ENCODE data around the gene HEXD.
A peak's percentile ranks its signal among the peaks of the same experiment; 100 is the strongest.

HEXD gene

GRCh38 chr17:82387705-82388106 lies 30.4 kb upstream of the HEXD start:
- TF ChIP-seq TOX (CRISPR knock-in tag; IDR thresholded peaks at IDR 0.05; ENCODE audit: borderline replicate concordance) (no peak), RARB (CRISPR knock-in tag; IDR thresholded peaks at IDR 0.05) (no peak), SNAI2 (CRISPR knock-in tag; IDR thresholded peaks at IDR 0.05) (no peak), ISL1 (CRISPR knock-in tag; IDR thresholded peaks at IDR 0.05) (no peak), ESRRG (CRISPR knock-in tag; IDR thresholded peaks at IDR 0.05) (no peak)
- ATAC-seq: no peak

- peak; percentile 14 for ATAC-seq
- TF ChIP-seq ISL1 (CRISPR knock-in tag; IDR thresholded peaks at IDR 0.05) (no peak), TCF4 (CRISPR knock-in tag; IDR thresholded peaks at IDR 0.05; ENCODE audit: borderline replicate concordance) (no peak), PPARA (CRISPR knock-in tag; IDR thresholded peaks at IDR 0.05; ENCODE audit: borderline replicate concordance) (no peak), ESRRG (CRISPR knock-in tag; IDR thresholded peaks at IDR 0.05) (no peak), ARNTL (CRISPR knock-in tag; IDR thresholded peaks at IDR 0.05; ENCODE audit: borderline replicate concordance, low read depth) (no peak), ZFP3 (CRISPR knock-in tag; IDR thresholded peaks at IDR 0.05) (no peak), GLIS3 (CRISPR knock-in tag; IDR thresholded peaks at IDR 0.05) (no peak), ZFP30 (CRISPR knock-in tag; IDR thresholded peaks at IDR 0.05) (no peak), CSDC2 (CRISPR knock-in tag; IDR thresholded peaks at IDR 0.05) (no peak), ZC3H10 (CRISPR knock-in tag; IDR thresholded peaks at IDR 0.05) (no peak), RARB (CRISPR knock-in tag; IDR thresholded peaks at IDR 0.05) (no peak), ZNF70 (CRISPR knock-in tag; IDR thresholded peaks at IDR 0.05) (no peak)
- TF ChIP-seq, protein P1, sequence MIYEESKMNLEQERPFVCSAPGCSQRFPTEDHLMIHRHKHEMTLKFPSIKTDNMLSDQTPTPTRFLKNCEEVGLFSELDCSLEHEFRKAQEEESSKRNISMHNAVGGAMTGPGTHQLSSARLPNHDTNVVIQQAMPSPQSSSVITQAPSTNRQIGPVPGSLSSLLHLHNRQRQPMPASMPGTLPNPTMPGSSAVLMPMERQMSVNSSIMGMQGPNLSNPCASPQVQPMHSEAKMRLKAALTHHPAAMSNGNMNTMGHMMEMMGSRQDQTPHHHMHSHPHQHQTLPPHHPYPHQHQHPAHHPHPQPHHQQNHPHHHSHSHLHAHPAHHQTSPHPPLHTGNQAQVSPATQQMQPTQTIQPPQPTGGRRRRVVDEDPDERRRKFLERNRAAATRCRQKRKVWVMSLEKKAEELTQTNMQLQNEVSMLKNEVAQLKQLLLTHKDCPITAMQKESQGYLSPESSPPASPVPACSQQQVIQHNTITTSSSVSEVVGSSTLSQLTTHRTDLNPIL (CRISPR knock-in tag; IDR thresholded peaks at IDR 0.05; ENCODE audit: low read depth): no peak
- TF ChIP-seq, protein P2, sequence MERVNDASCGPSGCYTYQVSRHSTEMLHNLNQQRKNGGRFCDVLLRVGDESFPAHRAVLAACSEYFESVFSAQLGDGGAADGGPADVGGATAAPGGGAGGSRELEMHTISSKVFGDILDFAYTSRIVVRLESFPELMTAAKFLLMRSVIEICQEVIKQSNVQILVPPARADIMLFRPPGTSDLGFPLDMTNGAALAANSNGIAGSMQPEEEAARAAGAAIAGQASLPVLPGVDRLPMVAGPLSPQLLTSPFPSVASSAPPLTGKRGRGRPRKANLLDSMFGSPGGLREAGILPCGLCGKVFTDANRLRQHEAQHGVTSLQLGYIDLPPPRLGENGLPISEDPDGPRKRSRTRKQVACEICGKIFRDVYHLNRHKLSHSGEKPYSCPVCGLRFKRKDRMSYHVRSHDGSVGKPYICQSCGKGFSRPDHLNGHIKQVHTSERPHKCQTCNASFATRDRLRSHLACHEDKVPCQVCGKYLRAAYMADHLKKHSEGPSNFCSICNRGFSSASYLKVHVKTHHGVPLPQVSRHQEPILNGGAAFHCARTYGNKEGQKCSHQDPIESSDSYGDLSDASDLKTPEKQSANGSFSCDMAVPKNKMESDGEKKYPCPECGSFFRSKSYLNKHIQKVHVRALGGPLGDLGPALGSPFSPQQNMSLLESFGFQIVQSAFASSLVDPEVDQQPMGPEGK (CRISPR knock-in tag; IDR thresholded peaks at IDR 0.05; ENCODE audit: borderline replicate concordance): no peak
These were observed 29.8 kb upstream of the HEXD start for GRCh38 chr17:82388223-82388921.

DNA sequence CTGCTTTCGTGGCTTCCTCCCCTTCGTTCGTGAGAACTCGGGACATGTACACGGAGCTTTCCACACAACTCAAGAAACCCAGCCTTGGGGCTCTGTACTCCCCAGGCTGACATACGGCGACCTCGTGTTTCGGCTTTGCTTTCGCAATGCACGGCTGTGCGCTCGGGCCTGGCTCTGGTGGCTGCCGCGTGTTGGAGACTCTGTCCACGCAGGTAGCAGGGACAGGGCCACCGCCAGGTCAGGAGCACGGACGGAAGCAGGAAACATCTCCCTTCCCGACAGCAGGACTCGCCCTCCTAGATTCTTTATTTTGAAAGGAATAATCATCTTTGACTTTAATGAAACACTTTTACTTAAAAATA lies 29.2 kb upstream of the HEXD start:
- ATAC-seq: no peak
- TF ChIP-seq SNAI2 (CRISPR knock-in tag; IDR thresholded peaks at IDR 0.05) (no peak), GLIS3 (CRISPR knock-in tag; IDR thresholded peaks at IDR 0.05) (no peak), OSR1 (CRISPR knock-in tag; IDR thresholded peaks at IDR 0.05) (no peak), RARB (CRISPR knock-in tag; IDR thresholded peaks at IDR 0.05) (no peak), ZNF70 (CRISPR knock-in tag; IDR thresholded peaks at IDR 0.05) (no peak), ZNF565 (CRISPR knock-in tag; conservative IDR thresholded peaks at IDR 0.05; ENCODE audit: low read depth) (no peak), ZFP30 (CRISPR knock-in tag; IDR thresholded peaks at IDR 0.05) (no peak)
- TF ChIP-seq, protein P3, sequence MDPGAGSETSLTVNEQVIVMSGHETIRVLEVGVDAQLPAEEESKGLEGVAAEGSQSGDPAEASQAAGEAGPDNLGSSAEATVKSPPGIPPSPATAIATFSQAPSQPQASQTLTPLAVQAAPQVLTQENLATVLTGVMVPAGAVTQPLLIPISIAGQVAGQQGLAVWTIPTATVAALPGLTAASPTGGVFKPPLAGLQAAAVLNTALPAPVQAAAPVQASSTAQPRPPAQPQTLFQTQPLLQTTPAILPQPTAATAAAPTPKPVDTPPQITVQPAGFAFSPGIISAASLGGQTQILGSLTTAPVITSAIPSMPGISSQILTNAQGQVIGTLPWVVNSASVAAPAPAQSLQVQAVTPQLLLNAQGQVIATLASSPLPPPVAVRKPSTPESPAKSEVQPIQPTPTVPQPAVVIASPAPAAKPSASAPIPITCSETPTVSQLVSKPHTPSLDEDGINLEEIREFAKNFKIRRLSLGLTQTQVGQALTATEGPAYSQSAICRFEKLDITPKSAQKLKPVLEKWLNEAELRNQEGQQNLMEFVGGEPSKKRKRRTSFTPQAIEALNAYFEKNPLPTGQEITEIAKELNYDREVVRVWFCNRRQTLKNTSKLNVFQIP (CRISPR knock-in tag; IDR thresholded peaks at IDR 0.05; ENCODE audit: borderline replicate concordance, low read depth): no peak

GRCh38 chr17:82389379-82389778 lies 28.8 kb upstream of the HEXD start:
- TF ChIP-seq ZNF8 (CRISPR knock-in tag; IDR thresholded peaks at IDR 0.05): no peak
- no peak for TF ChIP-seq TSHZ2 (CRISPR knock-in tag; IDR thresholded peaks at IDR 0.05)
- TF ChIP-seq ZNF70 (CRISPR knock-in tag; IDR thresholded peaks at IDR 0.05): no peak
- TF ChIP-seq ARNTL (CRISPR knock-in tag; IDR thresholded peaks at IDR 0.05; ENCODE audit: borderline replicate concordance, low read depth): no peak
- TF ChIP-seq, protein P3 (CRISPR knock-in tag; IDR thresholded peaks at IDR 0.05; ENCODE audit: borderline replicate concordance, low read depth): no peak
- no peak for TF ChIP-seq CSRNP3 (CRISPR knock-in tag; IDR thresholded peaks at IDR 0.05)
- no peak for TF ChIP-seq ZNF565 (CRISPR knock-in tag; conservative IDR thresholded peaks at IDR 0.05; ENCODE audit: low read depth)
- TF ChIP-seq PPARA (CRISPR knock-in tag; IDR thresholded peaks at IDR 0.05; ENCODE audit: borderline replicate concordance): no peak
- no peak for TF ChIP-seq BACH2 (CRISPR knock-in tag; IDR thresholded peaks at IDR 0.05; ENCODE audit: borderline replicate concordance)
- no peak for TF ChIP-seq TCF4 (CRISPR knock-in tag; IDR thresholded peaks at IDR 0.05; ENCODE audit: borderline replicate concordance)
- ATAC-seq: no peak
